ENCODE results near the gene TIGIT.
"Not testable (repeated sequence)": the region's sequence is repeated elsewhere in the genome, so short reads cannot be mapped to it uniquely, and the experiment has no call there.

- TF ChIP-seq CTCF (IDR thresholded peaks at IDR 0.05); EZH2 (IDR thresholded peaks at IDR 0.05; ENCODE audit: borderline replicate concordance, insufficient read depth, low read depth, low read length, poor library complexity, severe bottlenecking): not testable (repeated sequence)
Observed at GRCh38 chr3:114276856-114277255, 17.0 kb upstream of the TIGIT start.
